Colonic mucosa (tissue), 4 donors: ENCODE data around the gene WDR62. TPM values are rescaled to one million over a fixed set of nuclear protein-coding genes. Genes with fewer than 3 reads are reported as not detected.
"Not testable (repeated sequence)": the region's sequence is repeated elsewhere in the genome, so short reads cannot be mapped to it uniquely, and the experiment has no call there.

Experiments used
- DNase-seq: peaks from one replicate; pipeline ENCODE4 v3.0.0-alpha.2; 2020
- H3K27ac ChIP-seq: fragments of 200-600 bp; one replicate; pipeline ENCODE4 v1.8.0; 2021
- H3K27me3 ChIP-seq: fragments of 200-600 bp; one replicate; pipeline ENCODE4 v1.8.0; 2021
- H3K36me3 ChIP-seq: fragments of 200-600 bp; one replicate; pipeline ENCODE4 v1.8.0; 2021
- H3K4me1 ChIP-seq: fragments of 200-600 bp; one replicate; pipeline ENCODE4 v1.8.0; 2021; ENCODE audit warnings: mild to moderate bottlenecking
- H3K4me3 ChIP-seq: fragments of 200-600 bp; one replicate; pipeline ENCODE4 v1.8.0; 2021
- H3K9ac ChIP-seq, 2 donors: one replicate each; pipeline ENCODE4 v1.7.0; 2013; ENCODE audit warnings: control low read depth in 2 of 2, low read depth in 2 of 2, low read length in 2 of 2
- H3K9me3 ChIP-seq: fragments of 200-600 bp; one replicate; pipeline ENCODE4 v1.8.0; 2021
- CTCF ChIP-seq: fragments of 200-600 bp; IDR thresholded peaks from one replicate; pipeline ENCODE4 v1.8.0; 2022; ENCODE audit warnings: antibody characterized with exemption, mild to moderate bottlenecking
- intact Hi-C: fragments of 100-400 bp; cut with DNase I; formaldehyde crosslinking; loops from one replicate; pipeline ENCODE4 v1.14.1; 2022
- total RNA-seq, 2 donors: library from RNA; stranded (reverse); fragmentation: NEBNext Ultra II Directional in 1 of 2; extraction: Animal tissue kit (Norgen Biotek cat#: 25700) in 1 of 2; gene quantifications; one replicate each; pipeline ENCODE4 v1.2.1, GENCODE V29; 2021
- donor health status: healthy.
- donor health status: DM: no; HTN: no; CAD: no.
- donor health status: DM: no; HTN: no; CAD: no.

The WDR62 gene
- total RNA-seq, 2 donors from 2014 or later: 2.1 to 13.1 TPM

- Histone ChIP-seq H3K4me3 (peak overlapping the region; percentile 50), H3K27ac (peak overlapping the region; percentile 97), H3K36me3 (peaks cover 7% of the 10 kb centered on the region), H3K4me1 (peaks cover 15% of the 10 kb centered on the region), H3K9ac (peak overlapping the region; percentile 72 to 82), H3K9me3 (no peaks in the 10 kb centered on the region), H3K27me3 (no peaks in the 10 kb centered on the region)
- no peak for TF ChIP-seq CTCF
- peak; percentile 71 for DNase-seq
- intact Hi-C loops: no loop called here
Measured at GRCh38 chr19:36128392-36128736, 73.7 kb downstream of the WDR62 start.

GRCh38 chr19:36131221-36131620 is 76.5 kb downstream of the WDR62 start:
- DNase-seq, H3K9me3 ChIP-seq, H3K9ac ChIP-seq, H3K27ac ChIP-seq, intact Hi-C loops, H3K27me3 ChIP-seq, H3K4me3 ChIP-seq, H3K36me3 ChIP-seq: not testable (repeated sequence)
- H3K4me1 ChIP-seq: peaks cover 18% of the 10 kb centered on the region

- intact Hi-C loops, H3K36me3 ChIP-seq, H3K4me1 ChIP-seq, H3K4me3 ChIP-seq, H3K27me3 ChIP-seq, H3K9ac ChIP-seq, DNase-seq, H3K9me3 ChIP-seq, H3K27ac ChIP-seq: not testable (repeated sequence)
Measured at GRCh38 chr19:36134867-36135266, 80.2 kb downstream of the WDR62 start.

GRCh38 chr19:36136964-36137686 is 82.4 kb downstream of the WDR62 start:
- peak overlapping the region; percentile 0 for H3K4me3 ChIP-seq
- H3K36me3 ChIP-seq: no peaks in the 10 kb centered on the region
- H3K4me1 ChIP-seq: peaks cover 3% of the 10 kb centered on the region
- no peaks in the 10 kb centered on the region for H3K27me3 ChIP-seq
- DNase-seq: peak; percentile 84
- no peaks in the 10 kb centered on the region for H3K9me3 ChIP-seq
- no peak for TF ChIP-seq CTCF
- peak overlapping the region in 1 of 2 donors; percentile 73 for H3K9ac ChIP-seq
- intact Hi-C loops: no loop called here
- H3K27ac ChIP-seq: peak overlapping the region; percentile 68

GRCh38 chr19:36139120-36139472 is 84.4 kb downstream of the WDR62 start:
- Histone ChIP-seq H3K4me1 (peaks cover 3% of the 10 kb centered on the region), H3K36me3 (no peaks in the 10 kb centered on the region)
- intact Hi-C loops: no loop called here

GRCh38 chr19:36139473-36140303 is 85.0 kb downstream of the WDR62 start, which contains the start of gene CAPNS1:
Gene CAPNS1, plus strand, starts transcription at chr19:36140066. Its CDS starts 946 bp downstream, at chr19:36141012.
- DNase-seq: peak; percentile 97
- no peaks in the 10 kb centered on the region for H3K9me3 ChIP-seq
- H3K9ac ChIP-seq: peak within 1 kb of the TSS; percentile 99 to 100
- peak within 1 kb of the TSS; percentile 64 for H3K4me3 ChIP-seq
- H3K27me3 ChIP-seq: no peaks in the 10 kb centered on the region
- intact Hi-C loops: no loop called here
- H3K27ac ChIP-seq: peak within 1 kb of the TSS; percentile 96
- TF ChIP-seq CTCF: no peak
- peaks cover 3% of the 10 kb centered on the region for H3K4me1 ChIP-seq
- no peaks in the 10 kb centered on the region for H3K36me3 ChIP-seq

More at GRCh38 chr19:36139120-36139472, 84.4 kb downstream of the WDR62 start:
- TF ChIP-seq CTCF: no peak
- H3K9ac ChIP-seq: peak overlapping the region; percentile 83 to 100
- DNase-seq: no peak
- peak overlapping the region; percentile 64 for H3K4me3 ChIP-seq
- peak overlapping the region; percentile 96 for H3K27ac ChIP-seq
- no peaks in the 10 kb centered on the region for H3K27me3 ChIP-seq
- H3K9me3 ChIP-seq: no peaks in the 10 kb centered on the region
